Measurements from ENCODE around the gene TNRC18.
"Not testable (repeated sequence)": the region's sequence is repeated elsewhere in the genome, so short reads cannot be mapped to it uniquely, and the experiment has no call there.

TNRC18 gene

DNA sequence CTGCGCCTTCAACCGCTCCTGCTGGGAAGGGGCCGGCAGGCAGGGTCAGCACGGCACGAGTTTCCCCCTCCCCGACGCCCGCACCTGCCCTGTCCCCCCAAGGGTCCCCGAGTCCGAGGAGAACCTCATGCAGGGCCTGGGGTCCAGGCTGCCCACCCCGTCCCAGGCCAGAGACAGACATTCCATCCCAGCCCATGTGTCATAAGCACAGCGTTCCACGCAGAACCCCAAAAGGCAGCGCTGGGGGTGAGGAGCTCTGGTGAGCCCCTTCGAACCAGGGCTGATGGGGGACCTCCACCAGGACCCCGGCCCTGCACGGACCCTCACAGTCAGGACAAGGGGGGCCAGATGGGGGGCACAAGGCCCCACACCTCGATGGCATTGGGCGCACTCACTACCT lies 49.2 kb downstream of the TNRC18 start:
- no peak for DNase-seq (ENCODE audit: low read depth, low spot score)
- TF ChIP-seq, protein P1, sequence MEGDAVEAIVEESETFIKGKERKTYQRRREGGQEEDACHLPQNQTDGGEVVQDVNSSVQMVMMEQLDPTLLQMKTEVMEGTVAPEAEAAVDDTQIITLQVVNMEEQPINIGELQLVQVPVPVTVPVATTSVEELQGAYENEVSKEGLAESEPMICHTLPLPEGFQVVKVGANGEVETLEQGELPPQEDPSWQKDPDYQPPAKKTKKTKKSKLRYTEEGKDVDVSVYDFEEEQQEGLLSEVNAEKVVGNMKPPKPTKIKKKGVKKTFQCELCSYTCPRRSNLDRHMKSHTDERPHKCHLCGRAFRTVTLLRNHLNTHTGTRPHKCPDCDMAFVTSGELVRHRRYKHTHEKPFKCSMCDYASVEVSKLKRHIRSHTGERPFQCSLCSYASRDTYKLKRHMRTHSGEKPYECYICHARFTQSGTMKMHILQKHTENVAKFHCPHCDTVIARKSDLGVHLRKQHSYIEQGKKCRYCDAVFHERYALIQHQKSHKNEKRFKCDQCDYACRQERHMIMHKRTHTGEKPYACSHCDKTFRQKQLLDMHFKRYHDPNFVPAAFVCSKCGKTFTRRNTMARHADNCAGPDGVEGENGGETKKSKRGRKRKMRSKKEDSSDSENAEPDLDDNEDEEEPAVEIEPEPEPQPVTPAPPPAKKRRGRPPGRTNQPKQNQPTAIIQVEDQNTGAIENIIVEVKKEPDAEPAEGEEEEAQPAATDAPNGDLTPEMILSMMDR (IDR thresholded peaks at IDR 0.05; ENCODE audit: low read depth, low read length) = no peak
- in situ Hi-C loops (cut with HindIII; ENCODE audit: low sequenced_read_pairs) = no loop called here
- no peak overlapping the region for H3K4me3 ChIP-seq (ENCODE audit: low read depth, low read length)

DNA sequence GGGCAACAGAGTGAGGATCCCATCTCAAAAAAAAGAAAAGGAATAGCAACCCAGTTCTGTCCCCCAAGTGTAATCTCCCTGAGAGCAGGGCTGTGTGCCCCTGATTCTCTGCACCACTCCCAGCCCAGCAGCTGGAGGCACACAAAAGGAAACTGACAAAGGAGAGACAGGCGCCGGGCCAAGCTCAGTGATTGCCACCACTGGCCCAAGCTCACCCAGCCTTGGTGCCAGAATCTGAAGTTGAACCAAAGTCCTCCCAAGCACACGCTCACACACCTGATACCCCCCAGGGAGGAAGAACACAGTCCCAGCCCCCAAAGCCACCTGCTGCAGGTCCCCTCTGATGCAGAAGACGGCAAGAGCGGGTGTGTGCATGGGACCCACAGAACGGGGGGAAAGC lies 50.3 kb downstream of the TNRC18 start:
- H3K4me3 ChIP-seq (ENCODE audit: low read depth, low read length) = no peak overlapping the region
- TF ChIP-seq, protein P1 (IDR thresholded peaks at IDR 0.05; ENCODE audit: low read depth, low read length) = no peak
- no peak for DNase-seq (ENCODE audit: low read depth, low spot score)
- in situ Hi-C loops (cut with HindIII; ENCODE audit: low sequenced_read_pairs) = no loop called here

DNA sequence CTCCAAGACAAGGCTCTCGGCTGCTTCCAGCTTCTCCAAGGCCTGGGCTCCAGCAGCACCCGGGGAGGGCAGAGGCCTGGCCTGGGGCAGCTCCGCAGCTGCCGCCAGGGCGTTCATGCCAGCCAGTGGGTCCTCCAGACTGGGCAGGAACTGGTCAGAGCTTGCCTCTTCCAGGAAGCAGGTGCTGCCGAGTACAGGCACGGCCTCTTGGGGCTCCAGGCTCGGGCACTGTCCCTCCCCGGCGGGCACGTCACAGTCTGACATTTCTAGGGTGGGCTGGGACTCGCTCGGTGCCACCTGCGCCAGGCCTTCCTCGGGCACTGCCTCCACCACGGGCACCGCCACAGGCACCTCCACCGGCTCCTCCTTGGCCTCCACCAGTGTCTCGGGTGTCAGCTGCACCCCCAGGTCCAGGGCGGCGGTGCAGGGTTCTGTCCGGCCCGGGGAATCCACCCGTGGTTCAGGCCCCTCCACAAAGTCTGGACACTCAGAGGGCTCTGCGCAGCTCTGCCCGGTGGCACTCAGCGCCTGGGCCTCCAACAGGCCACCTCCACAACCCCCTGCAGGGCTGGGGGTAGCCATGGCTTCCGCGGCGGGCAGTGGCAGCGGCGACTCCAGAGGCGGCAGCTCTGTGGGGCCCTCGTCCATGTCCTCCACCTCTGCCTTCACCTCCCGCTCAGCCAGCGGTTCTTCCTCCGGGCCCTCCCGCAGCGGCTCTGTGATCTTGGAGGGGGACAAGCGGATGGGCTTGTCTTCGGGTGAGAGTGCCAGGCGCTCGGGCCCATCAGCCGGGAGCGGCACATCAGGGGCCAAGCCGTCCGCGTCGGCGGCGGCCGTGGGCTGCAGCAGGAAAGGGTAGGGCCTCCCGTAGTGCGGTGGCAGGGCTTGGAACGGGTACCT lies 52.9 kb downstream of the TNRC18 start:
- no peak overlapping the region for H3K4me3 ChIP-seq (ENCODE audit: low read depth, low read length)
- DNase-seq (ENCODE audit: low read depth, low spot score) = no peak
- in situ Hi-C loops (cut with HindIII; ENCODE audit: low sequenced_read_pairs) = no loop called here
- TF ChIP-seq, protein P1 (IDR thresholded peaks at IDR 0.05; ENCODE audit: low read depth, low read length) = no peak

DNA sequence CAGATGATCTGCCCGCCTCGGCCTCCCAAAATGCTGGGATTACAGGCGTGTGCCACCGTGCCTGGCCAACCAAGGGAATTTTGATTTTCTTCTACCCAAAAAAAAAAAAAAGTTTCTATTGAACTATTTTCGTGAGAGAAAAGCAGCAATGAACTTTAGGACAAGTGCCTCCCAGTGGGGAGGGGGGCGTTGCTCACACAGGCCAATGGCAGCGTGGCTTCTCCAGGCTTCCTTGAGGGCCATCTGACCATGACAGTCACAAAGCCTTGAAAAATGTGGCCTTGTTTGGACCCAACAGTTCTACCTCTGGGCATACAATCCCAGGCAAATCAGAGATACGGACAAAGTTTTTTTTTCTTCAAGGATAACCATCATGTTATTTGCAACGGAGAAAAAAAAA lies 56.0 kb downstream of the TNRC18 start:
- TF ChIP-seq, protein P1 (IDR thresholded peaks at IDR 0.05; ENCODE audit: low read depth, low read length) = no peak
- in situ Hi-C loops (cut with HindIII; ENCODE audit: low sequenced_read_pairs) = no loop called here
- no peak for DNase-seq (ENCODE audit: low read depth, low spot score)
- no peak overlapping the region for H3K4me3 ChIP-seq (ENCODE audit: low read depth, low read length)

DNA sequence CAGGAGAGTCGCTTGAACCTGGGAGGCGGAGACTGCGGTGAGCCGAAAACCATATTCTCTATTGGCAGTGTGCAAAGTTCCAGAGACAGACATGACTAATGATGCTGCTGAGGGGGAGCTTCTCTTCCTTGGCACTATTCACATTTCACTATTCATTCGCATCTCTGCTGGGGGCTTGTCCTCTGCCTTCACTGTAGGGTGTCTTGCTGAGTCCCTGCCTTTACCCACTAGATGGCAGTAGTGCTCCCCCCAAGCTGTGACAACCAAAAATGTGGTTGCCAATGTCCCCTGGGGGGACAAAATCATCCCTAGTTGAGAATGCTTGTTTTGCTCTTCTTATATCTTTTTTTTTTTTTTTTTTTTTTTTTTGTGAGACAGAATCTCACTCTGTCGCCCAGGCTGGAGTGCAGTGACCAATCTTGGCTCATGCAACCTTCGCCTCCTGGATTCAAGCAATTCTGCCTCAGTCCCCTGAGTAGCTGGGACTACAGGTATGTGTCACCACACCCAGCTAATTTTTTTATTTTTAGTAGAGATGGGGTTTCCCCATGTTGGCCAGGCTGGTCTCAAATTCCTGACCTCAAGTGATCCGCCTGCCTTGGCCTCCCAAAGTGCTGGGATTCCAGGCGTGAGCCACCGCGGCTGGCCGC lies 57.5 kb downstream of the TNRC18 start:
- TF ChIP-seq, protein P1 (IDR thresholded peaks at IDR 0.05; ENCODE audit: low read depth, low read length) = peak; percentile 92
- peak; percentile 77 for DNase-seq (ENCODE audit: low read depth, low spot score)
- in situ Hi-C loops (cut with HindIII; ENCODE audit: low sequenced_read_pairs); H3K4me3 ChIP-seq (ENCODE audit: low read depth, low read length): not testable (repeated sequence)

DNA sequence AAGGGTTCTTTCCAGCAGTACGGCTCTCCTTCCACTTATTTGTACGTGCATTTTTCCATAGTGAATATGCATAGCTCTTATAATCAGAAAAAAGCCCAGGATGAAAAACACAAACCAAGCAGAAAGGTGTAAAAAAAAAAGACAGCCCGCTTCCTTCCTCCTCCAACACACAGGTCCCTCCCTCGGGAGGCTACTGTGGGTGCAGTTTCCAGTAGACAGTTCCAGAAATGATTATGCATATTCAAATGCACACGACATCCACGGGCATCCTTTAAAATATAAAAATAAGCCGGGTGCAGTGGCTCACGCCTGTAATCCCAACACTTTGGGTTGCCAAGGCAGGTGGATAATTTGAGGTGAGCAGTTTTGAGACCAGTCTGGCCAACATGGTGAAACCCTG lies 59.9 kb downstream of the TNRC18 start:
- no peak for DNase-seq (ENCODE audit: low read depth, low spot score)
- in situ Hi-C loops (cut with HindIII; ENCODE audit: low sequenced_read_pairs) = no loop called here
- no peak overlapping the region for H3K4me3 ChIP-seq (ENCODE audit: low read depth, low read length)
- TF ChIP-seq, protein P1 (IDR thresholded peaks at IDR 0.05; ENCODE audit: low read depth, low read length) = no peak
